K562 (cell line): Measurements from ENCODE around the gene LAMTOR5. TPM values are rescaled to one million over a fixed set of nuclear protein-coding genes. Genes with fewer than 3 reads are reported as not detected.

Experiments used
- CBX1 ChIP-seq: sonication (generic); IDR thresholded peaks from 2 replicates; pipeline ENCODE4 v1.6.1; 2016; ENCODE audit warnings: antibody characterized with exemption, low read depth, mild to moderate bottlenecking
- IFI16 ChIP-seq: fragments of 250-450 bp; sonication (Bioruptor Pico); IDR thresholded peaks from 2 replicates; pipeline ENCODE4 v2.1.2; 2022; ENCODE audit warnings: mild to moderate bottlenecking, inconsistent platforms
- JUND ChIP-seq, 2 experiments: IDR thresholded peaks; 2 replicates in 1 of 2; 3 replicates in 1 of 2; pipeline ENCODE4 v1.6.1; 2011; ENCODE audit warnings: borderline replicate concordance in 2 of 2, low read depth in 2 of 2, low read length in 2 of 2, improper control_type of control experiment in 1 of 2, missing biosample characterization in 1 of 2, missing genetic modification characterization in 1 of 2, missing genetic modification reagents in 1 of 2
- MAFG ChIP-seq: fragments of 450-650 bp; conservative IDR thresholded peaks from 2 replicates; pipeline ENCODE4 v1.6.1; 2016; ENCODE audit warnings: missing genetic modification characterization, missing compliant biosample characterization
- MCM5 ChIP-seq: fragments of 450-650 bp; IDR thresholded peaks from 2 replicates; pipeline ENCODE4 v1.6.1; 2016; ENCODE audit warnings: low read depth
- NCOA2 ChIP-seq, 2 experiments: fragments of 450-650 bp; IDR thresholded peaks; 2 replicates each; pipeline ENCODE4 v1.6.1; 2018; ENCODE audit warnings: mild to moderate bottlenecking in 2 of 2, moderate library complexity in 1 of 2; ENCODE audit not compliant: partially characterized antibody in 2 of 2
- ZFX ChIP-seq: sonication (generic); formaldehyde crosslinking; IDR thresholded peaks from 2 replicates; pipeline ENCODE4 v1.8.0; 2022; ENCODE audit warnings: mild to moderate bottlenecking, missing genetic modification reagents, moderate library complexity
- ZNF507 ChIP-seq: conservative IDR thresholded peaks from 2 replicates; pipeline ENCODE4 v1.6.1; 2017; ENCODE audit warnings: missing genetic modification characterization, missing compliant biosample characterization
- polyA plus RNA-seq, 8 experiments: library from polyadenylated mRNA; depleted of rRNA in 4 of 8; stranded (reverse) in 5 of 8; unstranded in 3 of 8; fragments of >200 nt; fragmentation: Nextera tagmentation in 2 of 8; fragmentation: Illumina TruSeq in 1 of 8; extraction: Ambion mirVana in 2 of 8; extraction: Trizol in 1 of 8; gene quantifications; 2 replicates each; pipeline versions ENCODE4 v1.2.1 to v1.2.3, GENCODE V29; 2011 to 2014; ENCODE audit warnings: inconsistent platforms in 1 of 8, missing spikeins in 1 of 8
- total RNA-seq, 7 experiments: library from RNA; depleted of rRNA in 6 of 7; stranded (reverse); fragments of >200 nt in 6 of 7; fragmentation: Illumina TruSeq in 2 of 7; extraction: Trizol in 2 of 7; gene quantifications; 2 replicates each; pipeline versions ENCODE4 v1.2.1 to v1.2.3, GENCODE V29; 2011 to 2021; ENCODE audit warnings: low replicate concordance in 1 of 7
- TF ChIP-seq, protein P1 (sequence below): fragments of 250-450 bp; sonication (Bioruptor Pico); IDR thresholded peaks from 2 replicates; pipeline ENCODE4 v1.8.0; 2022; ENCODE audit warnings: moderate library complexity, mild to moderate bottlenecking, inconsistent platforms
- TF ChIP-seq, protein P2 (sequence below): fragments of 450-650 bp; formaldehyde crosslinking; IDR thresholded peaks from 2 replicates; pipeline ENCODE4 v1.4.0; 2020; ENCODE audit warnings: mild to moderate bottlenecking
- TF ChIP-seq, protein P3 (sequence below): fragments of 200-800 bp; sonication (Bioruptor generic); IDR thresholded peaks from 2 replicates; pipeline ENCODE4 v1.6.1; 2017; ENCODE audit warnings: missing genetic modification characterization, missing compliant biosample characterization
- TF ChIP-seq, protein P4 (sequence below): fragments of 450-650 bp; formaldehyde crosslinking; IDR thresholded peaks from 2 replicates; pipeline ENCODE4 v1.4.0; 2020; ENCODE audit warnings: mild to moderate bottlenecking, moderate library complexity
- TF ChIP-seq, protein P5 (sequence below): sonication (generic); formaldehyde crosslinking; IDR thresholded peaks from 2 replicates; pipeline ENCODE4 v1.8.0; 2022; ENCODE audit warnings: mild to moderate bottlenecking, missing genetic modification reagents
- TF ChIP-seq, protein P6 (sequence below): sonication (generic); formaldehyde crosslinking; IDR thresholded peaks from 2 replicates; pipeline ENCODE4 v1.8.1; 2023; ENCODE audit warnings: mild to moderate bottlenecking, missing genetic modification reagents, moderate library complexity
- TF ChIP-seq, protein P7 (sequence below): sonication (generic); formaldehyde crosslinking; IDR thresholded peaks from 2 replicates; pipeline ENCODE4 v1.8.1; 2022; ENCODE audit warnings: missing genetic modification reagents
- TF ChIP-seq, protein P8 (sequence below): fragments of 250-450 bp; sonication (Bioruptor Pico); IDR thresholded peaks from 2 replicates; pipeline ENCODE4 v1.9.0; 2021; ENCODE audit warnings: mild to moderate bottlenecking

LAMTOR5 gene
- total and polyA plus RNA-seq, 9 of the 15 experiments (the other 6 are each of a cell fraction or from before 2014, with no cell fraction given): 118 to 712 (median 241) TPM

DNA sequence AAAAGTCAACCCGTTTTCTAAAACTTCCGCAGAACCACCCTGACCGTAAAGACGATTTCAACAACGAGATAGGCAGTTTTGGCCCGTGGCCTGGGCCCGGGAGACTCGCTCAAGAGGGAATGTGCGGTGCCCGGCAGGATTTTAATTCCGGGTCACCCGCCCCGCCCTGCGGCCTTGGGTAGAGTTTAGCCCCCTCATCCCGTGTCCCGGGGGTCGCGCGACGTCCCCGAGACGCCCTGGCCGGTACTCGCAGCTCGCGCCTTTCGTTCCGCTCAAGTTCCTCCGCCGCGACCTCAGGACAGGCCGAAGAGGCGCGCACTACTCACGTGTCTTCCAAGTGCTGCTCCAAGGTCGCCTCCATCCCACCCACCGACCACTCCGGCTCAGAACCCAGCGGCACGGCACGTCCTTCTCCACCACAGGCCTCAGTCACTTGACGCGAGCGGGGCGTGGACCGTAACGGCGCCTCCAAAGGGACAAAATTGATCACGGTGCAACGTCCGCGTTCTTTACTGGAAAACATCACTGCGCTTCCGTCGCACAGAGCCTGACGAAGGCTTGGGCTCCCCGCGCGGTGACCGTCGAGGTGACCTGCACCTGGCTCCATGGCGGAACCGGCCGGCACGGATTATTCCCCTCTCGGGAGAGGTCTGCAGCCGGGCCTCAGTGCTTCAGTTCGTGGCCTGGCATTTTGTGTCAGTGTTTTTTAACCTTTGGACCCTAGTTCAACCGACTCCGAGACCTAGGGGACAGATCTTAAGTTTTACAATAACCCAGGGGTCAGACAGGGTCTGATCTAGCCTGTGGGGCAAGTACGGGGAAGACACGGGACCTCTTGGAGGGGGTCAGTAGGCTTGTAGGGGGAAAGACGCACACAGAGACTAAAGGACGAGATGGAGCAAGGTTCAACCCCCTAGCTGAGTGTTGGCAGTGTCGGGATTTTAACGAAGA, at the start of gene LAMTOR5 (continued):
- TF ChIP-seq, protein P1, sequence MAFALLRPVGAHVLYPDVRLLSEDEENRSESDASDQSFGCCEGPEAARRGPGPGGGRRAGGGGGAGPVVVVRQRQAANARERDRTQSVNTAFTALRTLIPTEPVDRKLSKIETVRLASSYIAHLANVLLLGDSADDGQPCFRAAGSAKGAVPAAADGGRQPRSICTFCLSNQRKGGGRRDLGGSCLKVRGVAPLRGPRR (CRISPR knock-in tag): no peak
- TF ChIP-seq CBX1 (peak; percentile 94), ZNF507 (no peak), JUND (IDR thresholded peaks at IDR 0.05; ENCODE audit: borderline replicate concordance, low read depth, low read length) (peak; percentile 84), JUND (tag; IDR thresholded peaks at IDR 0.05; ENCODE audit: borderline replicate concordance, low read depth, low read length) (peak; percentile 82; the same call in 1 of the 3 replicates), MCM5 (no peak), NCOA2 (IDR thresholded peaks at IDR 0.05; ENCODE audit: partially characterized antibody in 2 of 2) (no peak), ZFX (peak; percentile 98), MAFG (no peak), IFI16 (no peak)
- TF ChIP-seq, protein P2, sequence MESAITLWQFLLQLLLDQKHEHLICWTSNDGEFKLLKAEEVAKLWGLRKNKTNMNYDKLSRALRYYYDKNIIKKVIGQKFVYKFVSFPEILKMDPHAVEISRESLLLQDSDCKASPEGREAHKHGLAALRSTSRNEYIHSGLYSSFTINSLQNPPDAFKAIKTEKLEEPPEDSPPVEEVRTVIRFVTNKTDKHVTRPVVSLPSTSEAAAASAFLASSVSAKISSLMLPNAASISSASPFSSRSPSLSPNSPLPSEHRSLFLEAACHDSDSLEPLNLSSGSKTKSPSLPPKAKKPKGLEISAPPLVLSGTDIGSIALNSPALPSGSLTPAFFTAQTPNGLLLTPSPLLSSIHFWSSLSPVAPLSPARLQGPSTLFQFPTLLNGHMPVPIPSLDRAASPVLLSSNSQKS (CRISPR knock-in tag): no peak
- TF ChIP-seq, protein P3, sequence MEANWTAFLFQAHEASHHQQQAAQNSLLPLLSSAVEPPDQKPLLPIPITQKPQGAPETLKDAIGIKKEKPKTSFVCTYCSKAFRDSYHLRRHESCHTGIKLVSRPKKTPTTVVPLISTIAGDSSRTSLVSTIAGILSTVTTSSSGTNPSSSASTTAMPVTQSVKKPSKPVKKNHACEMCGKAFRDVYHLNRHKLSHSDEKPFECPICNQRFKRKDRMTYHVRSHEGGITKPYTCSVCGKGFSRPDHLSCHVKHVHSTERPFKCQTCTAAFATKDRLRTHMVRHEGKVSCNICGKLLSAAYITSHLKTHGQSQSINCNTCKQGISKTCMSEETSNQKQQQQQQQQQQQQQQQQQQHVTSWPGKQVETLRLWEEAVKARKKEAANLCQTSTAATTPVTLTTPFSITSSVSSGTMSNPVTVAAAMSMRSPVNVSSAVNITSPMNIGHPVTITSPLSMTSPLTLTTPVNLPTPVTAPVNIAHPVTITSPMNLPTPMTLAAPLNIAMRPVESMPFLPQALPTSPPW (CRISPR knock-in tag): peak; percentile 38; the same call in 1 of the 2 replicates
- TF ChIP-seq, protein P4, sequence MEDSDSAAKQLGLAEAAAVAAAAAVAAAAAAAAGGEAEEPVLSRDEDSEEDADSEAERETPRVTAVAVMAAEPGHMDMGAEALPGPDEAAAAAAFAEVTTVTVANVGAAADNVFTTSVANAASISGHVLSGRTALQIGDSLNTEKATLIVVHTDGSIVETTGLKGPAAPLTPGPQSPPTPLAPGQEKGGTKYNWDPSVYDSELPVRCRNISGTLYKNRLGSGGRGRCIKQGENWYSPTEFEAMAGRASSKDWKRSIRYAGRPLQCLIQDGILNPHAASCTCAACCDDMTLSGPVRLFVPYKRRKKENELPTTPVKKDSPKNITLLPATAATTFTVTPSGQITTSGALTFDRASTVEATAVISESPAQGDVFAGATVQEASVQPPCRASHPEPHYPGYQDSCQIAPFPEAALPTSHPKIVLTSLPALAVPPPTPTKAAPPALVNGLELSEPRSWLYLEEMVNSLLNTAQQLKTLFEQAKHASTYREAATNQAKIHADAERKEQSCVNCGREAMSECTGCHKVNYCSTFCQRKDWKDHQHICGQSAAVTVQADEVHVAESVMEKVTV: no peak
- TF ChIP-seq, protein P5, sequence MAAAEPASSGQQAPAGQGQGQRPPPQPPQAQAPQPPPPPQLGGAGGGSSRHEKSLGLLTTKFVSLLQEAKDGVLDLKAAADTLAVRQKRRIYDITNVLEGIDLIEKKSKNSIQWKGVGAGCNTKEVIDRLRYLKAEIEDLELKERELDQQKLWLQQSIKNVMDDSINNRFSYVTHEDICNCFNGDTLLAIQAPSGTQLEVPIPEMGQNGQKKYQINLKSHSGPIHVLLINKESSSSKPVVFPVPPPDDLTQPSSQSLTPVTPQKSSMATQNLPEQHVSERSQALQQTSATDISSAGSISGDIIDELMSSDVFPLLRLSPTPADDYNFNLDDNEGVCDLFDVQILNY (CRISPR knock-in tag): peak; percentile 96
- TF ChIP-seq, protein P6, sequence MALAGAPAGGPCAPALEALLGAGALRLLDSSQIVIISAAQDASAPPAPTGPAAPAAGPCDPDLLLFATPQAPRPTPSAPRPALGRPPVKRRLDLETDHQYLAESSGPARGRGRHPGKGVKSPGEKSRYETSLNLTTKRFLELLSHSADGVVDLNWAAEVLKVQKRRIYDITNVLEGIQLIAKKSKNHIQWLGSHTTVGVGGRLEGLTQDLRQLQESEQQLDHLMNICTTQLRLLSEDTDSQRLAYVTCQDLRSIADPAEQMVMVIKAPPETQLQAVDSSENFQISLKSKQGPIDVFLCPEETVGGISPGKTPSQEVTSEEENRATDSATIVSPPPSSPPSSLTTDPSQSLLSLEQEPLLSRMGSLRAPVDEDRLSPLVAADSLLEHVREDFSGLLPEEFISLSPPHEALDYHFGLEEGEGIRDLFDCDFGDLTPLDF: peak; percentile 48; the same call in 1 of the 2 replicates
- TF ChIP-seq, protein P7, sequence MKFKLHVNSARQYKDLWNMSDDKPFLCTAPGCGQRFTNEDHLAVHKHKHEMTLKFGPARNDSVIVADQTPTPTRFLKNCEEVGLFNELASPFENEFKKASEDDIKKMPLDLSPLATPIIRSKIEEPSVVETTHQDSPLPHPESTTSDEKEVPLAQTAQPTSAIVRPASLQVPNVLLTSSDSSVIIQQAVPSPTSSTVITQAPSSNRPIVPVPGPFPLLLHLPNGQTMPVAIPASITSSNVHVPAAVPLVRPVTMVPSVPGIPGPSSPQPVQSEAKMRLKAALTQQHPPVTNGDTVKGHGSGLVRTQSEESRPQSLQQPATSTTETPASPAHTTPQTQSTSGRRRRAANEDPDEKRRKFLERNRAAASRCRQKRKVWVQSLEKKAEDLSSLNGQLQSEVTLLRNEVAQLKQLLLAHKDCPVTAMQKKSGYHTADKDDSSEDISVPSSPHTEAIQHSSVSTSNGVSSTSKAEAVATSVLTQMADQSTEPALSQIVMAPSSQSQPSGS (CRISPR knock-in tag): no peak
- TF ChIP-seq, protein P8, sequence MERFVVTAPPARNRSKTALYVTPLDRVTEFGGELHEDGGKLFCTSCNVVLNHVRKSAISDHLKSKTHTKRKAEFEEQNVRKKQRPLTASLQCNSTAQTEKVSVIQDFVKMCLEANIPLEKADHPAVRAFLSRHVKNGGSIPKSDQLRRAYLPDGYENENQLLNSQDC (CRISPR knock-in tag): 0 out of 2 replicates have a peak, but pooled peaks have one; percentile 58
